ENCODE measurements around the gene SYTL2.
"Not testable (repeated sequence)": the region's sequence is repeated elsewhere in the genome, so short reads cannot be mapped to it uniquely, and the experiment has no call there.

The SYTL2 gene

GRCh38 chr11:85848556-85848955 lies 37.6 kb upstream of the SYTL2 start:
- H3K4me3 ChIP-seq (ENCODE audit: control insufficient read depth, low read depth, low read length): no peak overlapping the region
- DNase-seq (ENCODE audit: low read depth): no peak
- TF ChIP-seq, protein P1, sequence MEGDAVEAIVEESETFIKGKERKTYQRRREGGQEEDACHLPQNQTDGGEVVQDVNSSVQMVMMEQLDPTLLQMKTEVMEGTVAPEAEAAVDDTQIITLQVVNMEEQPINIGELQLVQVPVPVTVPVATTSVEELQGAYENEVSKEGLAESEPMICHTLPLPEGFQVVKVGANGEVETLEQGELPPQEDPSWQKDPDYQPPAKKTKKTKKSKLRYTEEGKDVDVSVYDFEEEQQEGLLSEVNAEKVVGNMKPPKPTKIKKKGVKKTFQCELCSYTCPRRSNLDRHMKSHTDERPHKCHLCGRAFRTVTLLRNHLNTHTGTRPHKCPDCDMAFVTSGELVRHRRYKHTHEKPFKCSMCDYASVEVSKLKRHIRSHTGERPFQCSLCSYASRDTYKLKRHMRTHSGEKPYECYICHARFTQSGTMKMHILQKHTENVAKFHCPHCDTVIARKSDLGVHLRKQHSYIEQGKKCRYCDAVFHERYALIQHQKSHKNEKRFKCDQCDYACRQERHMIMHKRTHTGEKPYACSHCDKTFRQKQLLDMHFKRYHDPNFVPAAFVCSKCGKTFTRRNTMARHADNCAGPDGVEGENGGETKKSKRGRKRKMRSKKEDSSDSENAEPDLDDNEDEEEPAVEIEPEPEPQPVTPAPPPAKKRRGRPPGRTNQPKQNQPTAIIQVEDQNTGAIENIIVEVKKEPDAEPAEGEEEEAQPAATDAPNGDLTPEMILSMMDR (IDR thresholded peaks at IDR 0.05; ENCODE audit: control insufficient read depth, insufficient read depth, low read depth, low read length, missing control alignments): no peak

GRCh38 chr11:85848006-85848405 lies 37.1 kb upstream of the SYTL2 start:
- no peak overlapping the region for H3K4me3 ChIP-seq (ENCODE audit: control insufficient read depth, low read depth, low read length)
- DNase-seq (ENCODE audit: low read depth): no peak
- TF ChIP-seq, protein P1 (IDR thresholded peaks at IDR 0.05; ENCODE audit: control insufficient read depth, insufficient read depth, low read depth, low read length, missing control alignments): no peak

DNA sequence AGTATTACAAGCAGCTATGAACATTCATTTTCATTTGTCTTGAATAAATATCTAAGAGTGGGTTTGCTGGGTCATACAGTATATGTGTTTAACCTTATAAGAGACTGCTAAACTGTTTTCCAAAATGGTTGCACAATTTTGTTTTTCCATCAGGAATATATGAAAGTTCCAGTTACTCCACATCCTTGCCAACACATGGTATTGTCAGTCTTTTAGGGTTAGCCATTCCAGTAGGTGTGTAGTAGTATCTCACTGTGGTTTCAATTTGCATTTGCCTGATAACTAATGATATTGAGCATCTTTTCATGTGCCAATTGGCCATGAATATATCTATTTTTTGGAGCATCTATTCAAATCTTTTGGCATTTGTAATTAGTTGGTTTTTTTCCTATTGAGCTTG lies 36.5 kb upstream of the SYTL2 start:
- H3K4me3 ChIP-seq (ENCODE audit: control insufficient read depth, low read depth, low read length): no peak overlapping the region
- DNase-seq (ENCODE audit: low read depth): no peak
- TF ChIP-seq, protein P1 (IDR thresholded peaks at IDR 0.05; ENCODE audit: control insufficient read depth, insufficient read depth, low read depth, low read length, missing control alignments): no peak

- TF ChIP-seq, protein P1 (IDR thresholded peaks at IDR 0.05; ENCODE audit: control insufficient read depth, insufficient read depth, low read depth, low read length, missing control alignments): no peak
- no peak overlapping the region for H3K4me3 ChIP-seq (ENCODE audit: control insufficient read depth, low read depth, low read length)
- no peak for DNase-seq (ENCODE audit: low read depth)
These were observed 34.2 kb upstream of the SYTL2 start for GRCh38 chr11:85845124-85845631.

DNA sequence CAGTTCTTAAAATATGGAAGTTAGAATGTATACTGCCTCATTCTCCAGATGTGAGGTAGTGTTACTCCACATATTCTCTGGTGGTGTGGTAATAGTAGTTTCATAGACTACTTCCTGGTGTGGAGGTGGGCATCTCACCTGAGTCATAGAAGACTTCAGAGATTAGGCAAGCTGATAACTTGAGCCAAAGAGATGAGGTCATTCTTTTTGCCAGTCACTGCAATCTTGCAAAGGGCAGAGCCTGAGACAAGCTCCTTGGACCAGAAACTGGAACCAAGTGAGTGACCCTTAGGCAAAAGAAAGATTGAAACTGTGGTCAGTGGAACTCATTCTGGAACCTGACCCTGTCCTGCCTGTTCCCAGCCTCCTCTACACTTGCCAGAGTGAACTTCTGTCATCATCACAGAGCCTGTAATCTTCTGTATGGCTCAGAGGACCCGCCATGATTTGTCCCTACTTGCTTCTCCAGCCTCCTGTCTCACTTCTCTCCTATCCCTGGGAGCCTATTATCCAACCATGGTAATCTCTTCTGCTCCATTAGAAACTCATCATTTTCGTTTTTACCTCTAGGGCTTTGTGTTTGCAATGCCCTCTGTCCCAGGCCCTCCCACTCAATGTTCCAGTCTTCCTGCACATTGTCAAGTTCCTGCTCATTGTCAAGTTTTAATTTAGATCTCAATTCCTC lies 33.6 kb upstream of the SYTL2 start:
- H3K4me3 ChIP-seq (ENCODE audit: control insufficient read depth, low read depth, low read length): no peak overlapping the region
- DNase-seq (ENCODE audit: low read depth): no peak
- TF ChIP-seq, protein P1 (IDR thresholded peaks at IDR 0.05; ENCODE audit: control insufficient read depth, insufficient read depth, low read depth, low read length, missing control alignments): no peak

DNA sequence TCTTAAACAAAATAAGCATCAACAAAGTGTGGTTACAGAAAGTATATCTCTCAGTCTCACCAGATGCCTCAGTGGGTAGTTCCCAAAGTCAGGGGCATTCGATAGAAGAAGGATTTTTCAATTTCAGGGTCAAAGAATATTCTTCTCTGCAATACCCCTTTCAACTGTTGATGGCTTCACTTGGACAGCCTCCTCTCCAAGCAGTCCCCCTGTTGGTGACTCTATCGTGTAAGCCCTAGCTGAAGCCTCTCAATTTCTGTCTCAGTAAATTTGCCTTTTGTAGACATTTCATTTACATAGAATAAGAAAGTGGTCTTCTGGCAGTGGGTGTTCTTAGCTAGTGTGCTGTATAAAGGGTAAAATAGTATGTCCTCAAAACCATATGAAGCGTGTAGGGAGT lies 33.0 kb upstream of the SYTL2 start:
- H3K4me3 ChIP-seq (ENCODE audit: control insufficient read depth, low read depth, low read length): no peak overlapping the region
- no peak for DNase-seq (ENCODE audit: low read depth)
- TF ChIP-seq, protein P1 (IDR thresholded peaks at IDR 0.05; ENCODE audit: control insufficient read depth, insufficient read depth, low read depth, low read length, missing control alignments): no peak

GRCh38 chr11:85840932-85841331 lies 30.0 kb upstream of the SYTL2 start:
- not testable (repeated sequence) for DNase-seq (ENCODE audit: low read depth); H3K4me3 ChIP-seq (ENCODE audit: control insufficient read depth, low read depth, low read length)
